22Rv1 (cell line): ENCODE results near the gene CMIP.

Source experiments
- H3K27ac ChIP-seq: fragments of 450-650 bp; 2 replicates; pipeline ENCODE4 v1.5.1; 2017
- ZFX ChIP-seq: fragments of 450-650 bp; IDR thresholded peaks from 2 replicates; pipeline ENCODE4 v1.6.1; 2017; ENCODE audit warnings: antibody characterized with exemption, borderline replicate concordance
- TF ChIP-seq, protein P1 (sequence below): fragments of 450-650 bp; IDR thresholded peaks from 2 replicates; pipeline ENCODE4 v1.5.1; 2017; ENCODE audit warnings: mild to moderate bottlenecking

CMIP gene

DNA sequence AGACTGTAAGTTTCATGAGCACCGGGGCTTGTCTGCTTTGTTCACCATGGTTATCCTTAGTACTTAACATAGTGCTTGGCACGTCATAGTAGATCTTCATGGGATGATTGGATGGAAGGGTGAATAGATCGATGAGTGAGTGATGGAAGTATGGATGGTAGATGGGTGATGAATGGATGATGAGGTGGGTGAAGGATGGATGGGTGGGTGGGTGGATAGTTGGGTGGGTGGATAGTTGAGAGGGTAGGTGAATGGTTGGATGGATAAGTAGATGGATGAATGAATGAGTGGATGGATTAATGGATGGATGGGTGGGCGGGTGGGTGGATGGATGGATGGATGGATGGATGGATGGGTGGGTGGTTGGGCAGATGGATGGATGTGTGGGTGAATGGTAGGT lies 201.3 kb downstream of the CMIP start:
- H3K27ac ChIP-seq = no peak overlapping the region
- TF ChIP-seq, protein P1, sequence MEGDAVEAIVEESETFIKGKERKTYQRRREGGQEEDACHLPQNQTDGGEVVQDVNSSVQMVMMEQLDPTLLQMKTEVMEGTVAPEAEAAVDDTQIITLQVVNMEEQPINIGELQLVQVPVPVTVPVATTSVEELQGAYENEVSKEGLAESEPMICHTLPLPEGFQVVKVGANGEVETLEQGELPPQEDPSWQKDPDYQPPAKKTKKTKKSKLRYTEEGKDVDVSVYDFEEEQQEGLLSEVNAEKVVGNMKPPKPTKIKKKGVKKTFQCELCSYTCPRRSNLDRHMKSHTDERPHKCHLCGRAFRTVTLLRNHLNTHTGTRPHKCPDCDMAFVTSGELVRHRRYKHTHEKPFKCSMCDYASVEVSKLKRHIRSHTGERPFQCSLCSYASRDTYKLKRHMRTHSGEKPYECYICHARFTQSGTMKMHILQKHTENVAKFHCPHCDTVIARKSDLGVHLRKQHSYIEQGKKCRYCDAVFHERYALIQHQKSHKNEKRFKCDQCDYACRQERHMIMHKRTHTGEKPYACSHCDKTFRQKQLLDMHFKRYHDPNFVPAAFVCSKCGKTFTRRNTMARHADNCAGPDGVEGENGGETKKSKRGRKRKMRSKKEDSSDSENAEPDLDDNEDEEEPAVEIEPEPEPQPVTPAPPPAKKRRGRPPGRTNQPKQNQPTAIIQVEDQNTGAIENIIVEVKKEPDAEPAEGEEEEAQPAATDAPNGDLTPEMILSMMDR = no peak
- no peak for TF ChIP-seq ZFX

DNA sequence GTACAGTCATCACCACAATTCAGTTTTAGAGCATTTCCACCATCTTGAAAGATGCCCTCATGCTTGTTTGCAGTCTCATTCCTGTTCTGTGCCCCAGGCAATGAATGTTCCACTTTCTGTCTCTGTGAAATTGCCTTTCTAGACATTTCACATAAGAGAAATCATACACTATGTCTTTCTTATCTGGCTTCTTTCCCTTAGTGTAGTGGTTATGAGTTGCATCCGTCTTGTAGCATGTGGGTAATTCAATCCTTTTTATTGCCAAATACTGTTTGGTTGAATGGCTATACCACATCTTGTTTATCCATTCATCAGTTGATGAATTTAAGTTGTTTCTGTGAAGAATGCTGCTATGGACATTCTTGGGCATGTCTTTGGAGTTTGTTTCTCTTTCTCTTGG lies 202.0 kb downstream of the CMIP start:
- H3K27ac ChIP-seq = no peak overlapping the region
- TF ChIP-seq, protein P1 = no peak
- TF ChIP-seq ZFX = no peak

DNA sequence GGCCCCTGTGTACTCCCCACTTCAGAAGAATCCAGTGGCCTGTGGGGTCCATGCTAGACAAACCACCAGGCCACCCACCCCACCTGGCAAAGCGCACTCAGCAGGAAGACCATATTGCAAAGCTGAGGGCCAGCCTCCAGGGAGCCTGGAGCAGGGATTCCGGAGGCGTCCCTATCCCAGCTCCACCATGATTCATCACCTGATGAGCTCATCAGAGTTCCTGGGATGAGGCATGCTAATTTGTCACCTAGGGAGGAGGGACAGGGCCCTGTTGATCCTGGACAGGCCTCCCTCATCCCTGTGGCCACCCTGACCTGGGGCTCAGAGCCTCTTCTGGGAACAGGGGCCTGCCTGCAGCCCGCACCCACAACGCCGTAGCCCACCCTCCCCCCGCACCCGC lies 202.9 kb downstream of the CMIP start:
- H3K27ac ChIP-seq = no peak overlapping the region
- no peak for TF ChIP-seq ZFX
- TF ChIP-seq, protein P1 = no peak

DNA sequence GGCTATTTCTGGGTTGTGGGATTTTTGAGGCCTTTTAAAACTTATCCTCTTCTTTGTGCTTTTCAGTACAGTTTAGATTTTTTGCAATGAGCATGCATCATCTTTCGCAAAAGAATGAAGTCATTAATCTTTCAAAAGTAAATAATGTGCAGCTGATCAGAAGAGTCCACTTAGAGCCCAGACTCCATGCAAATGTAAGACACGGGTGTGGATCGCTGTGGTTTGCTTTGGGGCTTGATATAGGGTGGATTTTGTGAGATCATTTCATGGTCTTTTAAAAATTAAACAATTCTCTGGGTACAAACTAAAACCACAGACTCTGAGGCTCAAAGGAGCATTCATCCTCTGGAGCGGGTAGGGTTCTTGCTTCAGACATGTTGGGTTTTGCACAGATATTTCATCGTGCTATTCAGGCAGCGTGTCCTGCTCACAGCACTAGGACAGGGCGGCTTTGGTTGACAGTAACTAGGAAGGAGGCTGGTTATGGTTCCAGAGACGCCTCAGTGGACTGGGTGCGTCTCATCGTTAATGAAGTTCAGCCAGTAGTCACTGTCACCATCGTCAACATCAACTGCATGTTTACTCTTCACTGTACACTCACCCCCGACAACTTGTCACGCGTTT lies 205.1 kb downstream of the CMIP start:
- TF ChIP-seq ZFX = no peak
- TF ChIP-seq, protein P1 = no peak
- no peak overlapping the region for H3K27ac ChIP-seq

DNA sequence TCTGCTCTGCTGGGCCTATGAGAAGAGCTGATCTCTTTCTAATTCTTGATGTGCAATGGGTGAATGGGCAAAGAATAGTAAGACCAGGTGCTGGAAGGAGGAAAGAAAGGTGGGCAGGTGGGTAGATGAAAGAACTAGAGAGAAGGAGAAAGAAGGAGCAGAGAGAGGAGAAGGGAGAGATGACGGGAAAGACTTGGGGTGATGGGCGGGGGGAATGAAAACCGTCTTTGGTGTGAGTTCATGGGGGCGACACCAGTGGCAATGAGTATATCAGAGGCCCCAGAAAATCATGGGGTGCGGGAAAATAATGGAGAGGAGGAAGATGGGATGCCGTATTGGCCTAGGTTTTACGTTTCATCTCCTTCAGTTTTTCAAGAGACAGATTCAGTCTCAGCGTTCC lies 205.7 kb downstream of the CMIP start:
- TF ChIP-seq ZFX = no peak
- TF ChIP-seq, protein P1 = no peak
- no peak overlapping the region for H3K27ac ChIP-seq

DNA sequence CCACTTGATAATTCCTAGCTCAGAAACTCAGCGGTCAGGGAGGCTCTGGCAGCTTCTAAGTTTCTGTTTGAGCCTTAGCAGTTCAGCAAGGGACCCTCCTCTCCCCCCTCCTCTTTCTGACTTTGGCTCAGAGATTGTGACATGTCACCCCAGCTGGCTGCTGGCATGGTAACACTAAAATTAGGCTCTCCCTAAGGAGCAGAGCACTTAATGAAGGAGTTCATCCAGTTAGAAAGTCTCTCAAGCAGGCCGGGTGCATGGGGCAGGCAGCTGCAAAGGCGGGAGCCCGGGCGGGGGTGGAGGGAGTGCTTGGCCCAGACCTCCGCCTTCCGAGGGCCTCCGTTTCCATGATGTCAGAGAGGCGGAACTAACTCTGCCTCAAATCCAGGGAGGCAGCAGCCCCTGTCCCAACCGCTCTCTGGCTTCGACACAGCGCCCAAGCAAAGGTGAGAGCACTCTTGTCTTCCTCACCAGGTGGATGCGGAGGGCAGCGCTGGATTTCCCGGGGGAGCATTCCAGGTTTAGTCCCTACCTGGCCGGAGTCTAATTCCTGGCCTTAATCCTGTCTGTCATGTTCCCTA lies 206.5 kb downstream of the CMIP start:
- no peak overlapping the region for H3K27ac ChIP-seq
- TF ChIP-seq ZFX = no peak
- TF ChIP-seq, protein P1 = no peak
